GM10266 (cell line): Measurements from ENCODE around the gene THRB.

ENCODE experiments used
- DNase-seq: peaks from one replicate; pipeline ENCODE4 v3.0.0; 2012; ENCODE audit errors: extremely low spot score
- TF ChIP-seq, protein P1 (sequence below): IDR thresholded peaks from 2 replicates; pipeline ENCODE4 v1.5.1; 2012; ENCODE audit warnings: mild to moderate bottlenecking, low read depth; ENCODE audit not compliant: control insufficient read depth, insufficient read depth; ENCODE audit errors: missing control alignments

THRB gene

DNA sequence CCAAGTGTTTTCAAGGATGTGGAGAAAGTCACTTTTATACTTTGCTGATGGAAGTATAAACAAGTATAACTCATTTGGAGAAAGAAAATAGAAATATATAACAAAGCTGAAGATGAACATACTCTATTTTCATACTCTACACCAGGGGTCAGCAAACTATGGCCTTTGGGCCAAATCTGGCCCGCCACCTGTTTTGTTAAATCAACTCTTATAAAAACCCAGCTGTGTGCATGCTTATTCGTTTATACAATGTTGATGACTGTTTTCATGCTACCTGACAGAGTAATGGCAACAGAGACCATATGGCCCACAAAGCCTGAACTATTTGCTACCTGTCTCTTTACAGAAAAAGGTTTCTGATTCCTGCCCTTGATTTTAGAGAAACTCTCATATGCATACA is 425.6 kb downstream of the THRB start:
- TF ChIP-seq, protein P1, sequence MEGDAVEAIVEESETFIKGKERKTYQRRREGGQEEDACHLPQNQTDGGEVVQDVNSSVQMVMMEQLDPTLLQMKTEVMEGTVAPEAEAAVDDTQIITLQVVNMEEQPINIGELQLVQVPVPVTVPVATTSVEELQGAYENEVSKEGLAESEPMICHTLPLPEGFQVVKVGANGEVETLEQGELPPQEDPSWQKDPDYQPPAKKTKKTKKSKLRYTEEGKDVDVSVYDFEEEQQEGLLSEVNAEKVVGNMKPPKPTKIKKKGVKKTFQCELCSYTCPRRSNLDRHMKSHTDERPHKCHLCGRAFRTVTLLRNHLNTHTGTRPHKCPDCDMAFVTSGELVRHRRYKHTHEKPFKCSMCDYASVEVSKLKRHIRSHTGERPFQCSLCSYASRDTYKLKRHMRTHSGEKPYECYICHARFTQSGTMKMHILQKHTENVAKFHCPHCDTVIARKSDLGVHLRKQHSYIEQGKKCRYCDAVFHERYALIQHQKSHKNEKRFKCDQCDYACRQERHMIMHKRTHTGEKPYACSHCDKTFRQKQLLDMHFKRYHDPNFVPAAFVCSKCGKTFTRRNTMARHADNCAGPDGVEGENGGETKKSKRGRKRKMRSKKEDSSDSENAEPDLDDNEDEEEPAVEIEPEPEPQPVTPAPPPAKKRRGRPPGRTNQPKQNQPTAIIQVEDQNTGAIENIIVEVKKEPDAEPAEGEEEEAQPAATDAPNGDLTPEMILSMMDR, result no peak
- DNase-seq, result no peak

DNA sequence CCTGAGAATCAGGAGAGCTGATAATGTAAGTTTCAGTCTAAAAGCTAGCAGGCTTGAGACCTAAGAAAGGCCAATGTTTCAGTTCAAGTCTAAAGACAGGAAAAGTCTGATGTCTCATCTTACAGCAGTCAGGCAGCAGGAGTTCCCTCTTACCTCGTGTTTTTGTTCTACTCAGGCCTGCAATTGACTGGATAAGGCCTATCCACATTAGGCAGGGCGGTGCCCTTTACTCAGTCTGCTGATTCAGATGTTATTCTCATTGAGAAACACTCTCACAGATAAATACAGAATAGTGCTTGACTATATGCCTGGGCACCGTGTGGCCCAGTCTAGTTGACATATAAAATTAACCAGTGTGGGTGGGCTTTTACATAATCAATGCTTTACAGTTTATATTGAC is 427.2 kb downstream of the THRB start:
- no peak for DNase-seq
- TF ChIP-seq, protein P1, result no peak
